Subcutaneous preadipocyte (primary cell): ENCODE measurements around the gene OGN. TPM values are rescaled to one million over a fixed set of nuclear protein-coding genes. Genes with fewer than 3 reads are reported as not detected.

ENCODE experiments used
- total RNA-seq: library from RNA; depleted of rRNA; stranded (reverse); fragments of >200 nt; gene quantifications from 2 replicates; pipeline ENCODE4 v1.2.3, GENCODE V29; 2012

OGN gene
- total RNA-seq, result 0.39 and 4.0 TPM in 2 replicates

GRCh38 chr9:92404042-92404836 is at the start of gene OGN:
Gene OGN (minus strand): TSS chr9:92404578. CDS start chr9:92403407, 1,171 bp downstream.

GRCh38 chr9:92424340-92424739 is 20.0 kb upstream of the OGN start, which contains the start of gene OMD:
Gene OMD (minus strand): TSS chr9:92424471. CDS start chr9:92417558, 6,913 bp downstream.

Other genes with a start within 250 kb of the OGN start
- gene IARS1, start 110.9 kb downstream of the OGN start, total RNA-seq, result 270 and 343 TPM in 2 replicates
- gene NOL8, start 79.2 kb downstream of the OGN start, total RNA-seq, result 26.1 and 33.8 TPM in 2 replicates
- 7.7 and 8.8 TPM in 2 replicates for gene CENPP, start 78.6 kb downstream of the OGN start, total RNA-seq
- 0.20 and 0.37 TPM in 2 replicates for gene OMD, start 19.9 kb upstream of the OGN start, total RNA-seq
- 0.78 and 3.3 TPM in 2 replicates for gene ASPN, start 77.9 kb upstream of the OGN start, total RNA-seq
- gene ECM2, start 131.4 kb upstream of the OGN start, total RNA-seq, result 2.0 and 3.3 TPM in 2 replicates